HG02642 (cell line): ENCODE results near the gene UBE2H.
"Not testable (repeated sequence)": the region's sequence is repeated elsewhere in the genome, so short reads cannot be mapped to it uniquely, and the experiment has no call there.

Experiments used
- ATAC-seq: cut with Tn5 transposase; IDR thresholded peaks from one replicate; pipeline ENCODE4 v1.9.1; 2021; ENCODE audit warnings: mild to moderate bottlenecking; ENCODE audit not compliant: unreplicated experiment, poor library complexity

UBE2H gene

GRCh38 chr7:129883151-129883550 lies 69.6 kb downstream of the UBE2H start:
- ATAC-seq, result no peak

- ATAC-seq, result no peak
These were observed 70.2 kb downstream of the UBE2H start for GRCh38 chr7:129882531-129882930.

- no peak for ATAC-seq
These were observed 75.5 kb downstream of the UBE2H start for GRCh38 chr7:129877146-129877792.

GRCh38 chr7:129875745-129876411 lies 76.9 kb downstream of the UBE2H start:
- no peak for ATAC-seq

GRCh38 chr7:129875160-129875559 lies 77.6 kb downstream of the UBE2H start:
- no peak for ATAC-seq

- ATAC-seq, result no peak
These were observed 78.0 kb downstream of the UBE2H start for GRCh38 chr7:129874722-129875121.

GRCh38 chr7:129872054-129872453 lies 80.7 kb downstream of the UBE2H start:
- ATAC-seq, result no peak

- no peak for ATAC-seq
These were observed 82.1 kb downstream of the UBE2H start for GRCh38 chr7:129870668-129871067.

GRCh38 chr7:129866251-129866650 lies 86.5 kb downstream of the UBE2H start:
- no peak for ATAC-seq

- no peak for ATAC-seq
These were observed 86.9 kb downstream of the UBE2H start for GRCh38 chr7:129865925-129866201.

GRCh38 chr7:129865093-129865924 lies 87.5 kb downstream of the UBE2H start:
- no peak for ATAC-seq

- ATAC-seq, result not testable (repeated sequence)
These were observed 88.1 kb downstream of the UBE2H start for GRCh38 chr7:129864676-129865075.

- no peak for ATAC-seq
These were observed 88.7 kb downstream of the UBE2H start for GRCh38 chr7:129864042-129864441.

GRCh38 chr7:129862682-129863081 lies 90.1 kb downstream of the UBE2H start:
- ATAC-seq, result no peak

GRCh38 chr7:129860784-129861183 lies 92.0 kb downstream of the UBE2H start:
- not testable (repeated sequence) for ATAC-seq

GRCh38 chr7:129859183-129859582 lies 93.6 kb downstream of the UBE2H start:
- ATAC-seq, result peak; percentile 49

- ATAC-seq, result no peak
These were observed 94.3 kb downstream of the UBE2H start for GRCh38 chr7:129858490-129858889.

- ATAC-seq, result no peak
These were observed 95.4 kb downstream of the UBE2H start for GRCh38 chr7:129857313-129857712.

- no peak for ATAC-seq
These were observed 96.6 kb downstream of the UBE2H start for GRCh38 chr7:129855935-129856717.

- ATAC-seq, result no peak
These were observed 97.5 kb downstream of the UBE2H start for GRCh38 chr7:129855234-129855673.

- no peak for ATAC-seq
These were observed 98.4 kb downstream of the UBE2H start for GRCh38 chr7:129854401-129854800.
